ENCODE data around the gene BZW2. TPM values are rescaled to one million over a fixed set of nuclear protein-coding genes. Genes with fewer than 3 reads are reported as not detected.

BZW2 gene
- polyA plus RNA-seq, 3 donors: 19.0 to 45.2 (median 36.4) TPM

GRCh38 chr7:16728811-16729210 is 82.8 kb downstream of the BZW2 start:
- H3K9me3 Mint-ChIP-seq: peaks cover 0 to 6% (median 2%) of the 10 kb centered on the region in 7 donors
- H3K9me3 ChIP-seq (replicated peaks in 1 of 2; ENCODE audit: control insufficient read depth in 1 of 2, insufficient read depth in 1 of 2, low read length in 2 of 2): no peaks in the 10 kb centered on the region

GRCh38 chr7:16729541-16729940 is 83.6 kb downstream of the BZW2 start:
- H3K79me2 ChIP-seq (ENCODE audit: insufficient read depth, low read length): no peaks in the 10 kb centered on the region
- H3K4me1 Mint-ChIP-seq: peaks cover 6% of the 10 kb centered on the region
- H3K9ac ChIP-seq (ENCODE audit: insufficient read depth, low read length, poor library complexity, severe bottlenecking): no peak overlapping the region
- H2AFZ ChIP-seq (ENCODE audit: insufficient read depth, low read depth, low read length, poor library complexity, severe bottlenecking): no peak overlapping the region
- no peaks in the 10 kb centered on the region for H3K4me1 ChIP-seq (ENCODE audit: control insufficient read depth in 1 of 2, insufficient read depth in 2 of 2, low read length in 2 of 2)
- no peaks in the 10 kb centered on the region for H3K27me3 ChIP-seq (ENCODE audit: control insufficient read depth in 2 of 2, insufficient read depth in 2 of 2, low read length in 2 of 2)
- no peaks in the 10 kb centered on the region for H3K36me3 Mint-ChIP-seq
- peaks cover 0 to 6% (median 2%) of the 10 kb centered on the region in 7 donors for H3K9me3 Mint-ChIP-seq
- no peak overlapping the region for H3K4me3 ChIP-seq (replicated peaks in 1 of 3; ENCODE audit: low read depth in 2 of 3, low read length in 3 of 3)
- H4K20me1 ChIP-seq (ENCODE audit: insufficient read depth, low read length): no peaks in the 10 kb centered on the region
- H3K4me2 ChIP-seq (replicated peaks; ENCODE audit: extremely low read depth, low read length, poor library complexity, severe bottlenecking): no peak overlapping the region
- no peak for TF ChIP-seq CTCF (IDR thresholded peaks at IDR 0.05)
- H3K9me3 ChIP-seq (replicated peaks in 1 of 2; ENCODE audit: control insufficient read depth in 1 of 2, insufficient read depth in 1 of 2, low read length in 2 of 2): no peaks in the 10 kb centered on the region
- no peak for DNase-seq
- H3K27ac Mint-ChIP-seq: no peak overlapping the region
- no CpG with 5 or more reads among the region's 2 CpGs for WGBS (ENCODE audit: insufficient coverage)
- H3K27me3 Mint-ChIP-seq (ENCODE audit: low read depth in 3 of 3): peaks cover 0 to 4% (median 0%) of the 10 kb centered on the region in 3 donors
- intact Hi-C loops (cut with micrococcal nuclease): no loop called here
- no peaks in the 10 kb centered on the region for H3K36me3 ChIP-seq (replicated peaks in 1 of 2; ENCODE audit: control insufficient read depth in 1 of 2, insufficient read depth in 2 of 2, low read length in 2 of 2)
- no peak overlapping the region for H3K27ac ChIP-seq (ENCODE audit: low read depth in 1 of 2, low read length in 2 of 2)
- no peak overlapping the region for H3K4me3 Mint-ChIP-seq

More at GRCh38 chr7:16728811-16729210, 82.8 kb downstream of the BZW2 start:
- Histone ChIP-seq H3K79me2 (ENCODE audit: insufficient read depth, low read length) (no peaks in the 10 kb centered on the region), H3K4me1 (ENCODE audit: control insufficient read depth in 1 of 2, insufficient read depth in 2 of 2, low read length in 2 of 2) (no peaks in the 10 kb centered on the region), H3K4me2 (replicated peaks; ENCODE audit: extremely low read depth, low read length, poor library complexity, severe bottlenecking) (no peak overlapping the region), H3K27ac (ENCODE audit: low read depth in 1 of 2, low read length in 2 of 2) (no peak overlapping the region), H3K27me3 (ENCODE audit: control insufficient read depth in 2 of 2, insufficient read depth in 2 of 2, low read length in 2 of 2) (no peaks in the 10 kb centered on the region), H4K20me1 (ENCODE audit: insufficient read depth, low read length) (no peaks in the 10 kb centered on the region), H2AFZ (ENCODE audit: insufficient read depth, low read depth, low read length, poor library complexity, severe bottlenecking) (no peak overlapping the region), H3K9ac (ENCODE audit: insufficient read depth, low read length, poor library complexity, severe bottlenecking) (no peak overlapping the region), H3K36me3 (replicated peaks in 1 of 2; ENCODE audit: control insufficient read depth in 1 of 2, insufficient read depth in 2 of 2, low read length in 2 of 2) (no peaks in the 10 kb centered on the region), H3K4me3 (replicated peaks in 1 of 3; ENCODE audit: low read depth in 2 of 3, low read length in 3 of 3) (no peak overlapping the region)
- Mint-ChIP-seq H3K27me3 (ENCODE audit: low read depth in 3 of 3) (peaks cover 0 to 3% (median 0%) of the 10 kb centered on the region in 3 donors), H3K36me3 (no peaks in the 10 kb centered on the region), H3K27ac (no peak overlapping the region), H3K4me1 (no peaks in the 10 kb centered on the region), H3K4me3 (no peak overlapping the region)
- intact Hi-C loops (cut with micrococcal nuclease): no loop called here
- no peak for TF ChIP-seq CTCF (IDR thresholded peaks at IDR 0.05)
- no peak for DNase-seq
- 100% methylated on average over 6 of the region's 10 CpGs for WGBS (ENCODE audit: insufficient coverage)
